ENCODE data around the gene HPX. TPM values are rescaled to one million over a fixed set of nuclear protein-coding genes. Genes with fewer than 3 reads are reported as not detected.

The HPX gene
- total and polyA plus RNA-seq, 3 donors from 2014 or later = 2.7 to 4.2 (median 3.1) TPM

DNA sequence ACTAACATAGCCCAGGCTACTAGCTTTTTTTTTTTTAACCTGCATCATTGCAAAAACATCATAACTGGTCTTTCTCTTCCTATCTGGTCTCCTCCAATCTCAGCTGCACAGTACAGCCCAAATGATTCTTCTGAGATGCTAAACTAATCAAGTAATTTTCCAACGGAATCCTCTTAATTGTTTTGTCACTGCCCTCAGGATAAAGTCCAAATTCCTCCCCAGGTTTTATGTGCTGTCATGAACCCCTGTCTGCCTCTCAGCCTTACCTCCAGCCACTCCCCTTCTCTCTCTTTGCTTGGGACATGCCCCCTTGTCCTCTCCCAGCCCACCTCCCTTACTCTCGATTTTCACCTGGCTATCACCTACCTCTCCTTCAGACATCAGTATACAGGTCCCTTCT, 34.4 kb downstream of the HPX start:
- no peaks in the 10 kb centered on the region for H3K36me3 ChIP-seq (ENCODE audit: low read depth, missing control alignments)
- intact Hi-C loops (cut with DNase I; ENCODE audit: low total_unique reads) = no loop called here

DNA sequence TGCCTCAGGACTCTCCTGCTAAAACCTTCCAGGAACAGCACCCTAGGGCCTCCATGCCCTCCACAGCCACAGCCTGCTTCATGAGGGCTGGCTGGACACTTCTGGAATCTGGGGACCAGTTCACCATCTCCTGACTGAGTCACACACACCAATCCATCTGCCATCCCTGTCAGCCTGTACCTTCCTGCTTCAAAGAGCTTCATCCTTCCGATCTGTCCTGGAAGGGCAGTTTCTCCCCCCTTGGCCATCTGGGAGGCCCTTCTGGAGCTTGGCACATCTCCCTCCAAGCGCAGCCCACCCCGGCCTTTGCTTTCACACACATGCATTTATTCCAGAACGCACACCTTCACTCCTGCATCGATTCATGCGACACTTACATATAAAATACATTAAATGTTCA, 34.9 kb downstream of the HPX start:
- no peak for TF ChIP-seq POLR2A (IDR thresholded peaks at IDR 0.05)
- TF ChIP-seq, protein P1, sequence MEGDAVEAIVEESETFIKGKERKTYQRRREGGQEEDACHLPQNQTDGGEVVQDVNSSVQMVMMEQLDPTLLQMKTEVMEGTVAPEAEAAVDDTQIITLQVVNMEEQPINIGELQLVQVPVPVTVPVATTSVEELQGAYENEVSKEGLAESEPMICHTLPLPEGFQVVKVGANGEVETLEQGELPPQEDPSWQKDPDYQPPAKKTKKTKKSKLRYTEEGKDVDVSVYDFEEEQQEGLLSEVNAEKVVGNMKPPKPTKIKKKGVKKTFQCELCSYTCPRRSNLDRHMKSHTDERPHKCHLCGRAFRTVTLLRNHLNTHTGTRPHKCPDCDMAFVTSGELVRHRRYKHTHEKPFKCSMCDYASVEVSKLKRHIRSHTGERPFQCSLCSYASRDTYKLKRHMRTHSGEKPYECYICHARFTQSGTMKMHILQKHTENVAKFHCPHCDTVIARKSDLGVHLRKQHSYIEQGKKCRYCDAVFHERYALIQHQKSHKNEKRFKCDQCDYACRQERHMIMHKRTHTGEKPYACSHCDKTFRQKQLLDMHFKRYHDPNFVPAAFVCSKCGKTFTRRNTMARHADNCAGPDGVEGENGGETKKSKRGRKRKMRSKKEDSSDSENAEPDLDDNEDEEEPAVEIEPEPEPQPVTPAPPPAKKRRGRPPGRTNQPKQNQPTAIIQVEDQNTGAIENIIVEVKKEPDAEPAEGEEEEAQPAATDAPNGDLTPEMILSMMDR (IDR thresholded peaks at IDR 0.05) = no peak
- Histone ChIP-seq H3K9me3 (no peaks in the 10 kb centered on the region), H3K36me3 (ENCODE audit: low read depth, missing control alignments) (no peaks in the 10 kb centered on the region), H3K4me1 (no peaks in the 10 kb centered on the region), H3K27ac (no peak overlapping the region), H3K27me3 (no peaks in the 10 kb centered on the region), H3K4me3 (no peak overlapping the region)
- no peak for DNase-seq
- 93 to 97% methylated on average over 6 of the region's 6 CpGs for WGBS, 2 donors
- intact Hi-C loops (cut with DNase I; ENCODE audit: low total_unique reads) = no loop called here

More for the DNA sequence above, 34.4 kb downstream of the HPX start:
- Histone ChIP-seq H3K27ac (no peak overlapping the region), H3K27me3 (no peaks in the 10 kb centered on the region), H3K9me3 (no peaks in the 10 kb centered on the region), H3K4me3 (no peak overlapping the region), H3K4me1 (no peaks in the 10 kb centered on the region)
- no peak for TF ChIP-seq POLR2A (IDR thresholded peaks at IDR 0.05)
- TF ChIP-seq, protein P1 (IDR thresholded peaks at IDR 0.05) = no peak
- no peak for DNase-seq
- WGBS, 2 donors = 52 to 59% methylated on average over 2 of the region's 2 CpGs

DNA sequence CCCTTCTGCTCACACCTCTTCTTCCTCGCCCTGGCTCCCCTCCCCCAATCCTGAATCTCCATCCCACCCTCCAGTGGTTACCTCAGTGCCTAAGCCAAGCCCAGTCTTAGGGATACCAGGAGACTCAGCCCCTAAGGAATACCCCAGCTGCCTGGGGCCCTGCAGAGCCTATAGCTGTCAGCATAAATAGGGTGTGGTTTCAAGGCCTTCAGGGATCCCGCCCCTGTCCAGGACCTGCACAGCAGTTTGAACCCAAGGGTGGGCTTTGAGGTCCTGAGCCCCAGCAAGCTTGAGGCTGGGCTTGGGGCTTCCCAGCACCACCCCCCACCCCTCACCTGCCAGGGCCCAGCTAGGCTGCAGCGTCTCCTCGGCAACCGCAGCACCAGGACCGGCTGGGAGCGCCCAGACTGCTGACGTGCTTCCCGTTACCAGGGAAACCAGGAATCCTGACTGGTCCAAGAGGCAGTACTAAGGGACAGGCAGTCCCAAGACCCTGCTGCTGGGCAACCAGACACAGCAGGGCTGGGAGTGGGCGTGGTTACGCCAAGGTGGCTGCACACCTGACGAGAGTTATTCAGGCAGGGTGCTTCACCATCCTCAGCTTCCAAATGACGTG, 35.6 kb downstream of the HPX start:
- Histone ChIP-seq H3K4me1 (no peaks in the 10 kb centered on the region), H3K9me3 (no peaks in the 10 kb centered on the region), H3K36me3 (ENCODE audit: low read depth, missing control alignments) (no peaks in the 10 kb centered on the region), H3K27me3 (no peaks in the 10 kb centered on the region), H3K27ac (no peak overlapping the region), H3K4me3 (no peak overlapping the region)
- no peak for DNase-seq
- 76 to 90% methylated on average over 8 to 13 of the region's 13 CpGs for WGBS, 2 donors
- intact Hi-C loops (cut with DNase I; ENCODE audit: low total_unique reads) = no loop called here
- TF ChIP-seq, protein P1 (IDR thresholded peaks at IDR 0.05) = no peak
- TF ChIP-seq POLR2A (IDR thresholded peaks at IDR 0.05) = no peak

DNA sequence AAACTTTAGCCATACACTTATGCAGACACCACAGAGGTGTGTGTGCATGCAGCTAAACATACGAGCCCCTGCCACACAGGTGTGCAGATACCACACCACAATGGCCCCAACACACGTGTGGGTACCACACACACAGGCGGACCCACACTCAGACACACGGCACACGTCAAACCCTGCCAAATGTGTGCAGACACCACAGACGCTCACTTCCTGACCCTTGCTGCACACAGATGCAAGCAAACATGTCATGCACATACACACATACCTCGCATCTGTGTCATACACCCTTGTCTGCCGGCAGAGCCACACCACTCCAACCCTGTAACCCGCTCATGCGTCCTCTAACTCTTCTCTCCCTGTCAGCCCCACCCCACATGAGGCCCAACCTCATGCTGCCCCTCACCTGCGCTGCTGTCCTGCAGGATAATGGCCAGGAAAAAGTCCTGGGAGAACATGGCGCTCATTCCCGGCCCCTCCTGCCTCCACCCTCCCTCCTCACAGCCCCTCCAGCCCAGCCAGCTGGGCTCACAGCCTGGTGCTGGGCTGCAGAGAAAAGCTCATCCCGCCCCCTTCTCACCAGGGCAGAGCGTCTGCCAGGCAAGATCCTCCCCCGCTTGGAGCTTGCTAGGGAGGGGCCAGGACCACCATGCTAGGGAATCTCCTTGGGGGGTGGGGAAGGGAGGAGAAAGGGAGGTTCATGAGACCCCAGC, 36.3 kb downstream of the HPX start:
- H3K36me3 ChIP-seq (ENCODE audit: low read depth, missing control alignments) = no peaks in the 10 kb centered on the region
- H3K27ac ChIP-seq = no peak overlapping the region
- intact Hi-C loops (cut with DNase I; ENCODE audit: low total_unique reads) = no loop called here

More for the DNA sequence above, 36.3 kb downstream of the HPX start:
- no peak overlapping the region for H3K4me3 ChIP-seq
- no peak for DNase-seq
- WGBS, 2 donors = 72 to 75% methylated on average over 14 to 16 of the region's 16 CpGs
- TF ChIP-seq, protein P1 (IDR thresholded peaks at IDR 0.05) = no peak
- no peak for TF ChIP-seq POLR2A (IDR thresholded peaks at IDR 0.05)
- H3K9me3 ChIP-seq = no peaks in the 10 kb centered on the region
- H3K27me3 ChIP-seq = no peaks in the 10 kb centered on the region
- no peaks in the 10 kb centered on the region for H3K4me1 ChIP-seq

Data from testis (tissue), 3 donors.